ENCODE measurements around the gene BEAN1.

BEAN1 gene

GRCh38 chr16:66503612-66504011 is 76.5 kb downstream of the BEAN1 start:
- in situ Hi-C loops (cut with HindIII; ENCODE audit: low sequenced_read_pairs), result no loop called here
- TF ChIP-seq, protein P1, sequence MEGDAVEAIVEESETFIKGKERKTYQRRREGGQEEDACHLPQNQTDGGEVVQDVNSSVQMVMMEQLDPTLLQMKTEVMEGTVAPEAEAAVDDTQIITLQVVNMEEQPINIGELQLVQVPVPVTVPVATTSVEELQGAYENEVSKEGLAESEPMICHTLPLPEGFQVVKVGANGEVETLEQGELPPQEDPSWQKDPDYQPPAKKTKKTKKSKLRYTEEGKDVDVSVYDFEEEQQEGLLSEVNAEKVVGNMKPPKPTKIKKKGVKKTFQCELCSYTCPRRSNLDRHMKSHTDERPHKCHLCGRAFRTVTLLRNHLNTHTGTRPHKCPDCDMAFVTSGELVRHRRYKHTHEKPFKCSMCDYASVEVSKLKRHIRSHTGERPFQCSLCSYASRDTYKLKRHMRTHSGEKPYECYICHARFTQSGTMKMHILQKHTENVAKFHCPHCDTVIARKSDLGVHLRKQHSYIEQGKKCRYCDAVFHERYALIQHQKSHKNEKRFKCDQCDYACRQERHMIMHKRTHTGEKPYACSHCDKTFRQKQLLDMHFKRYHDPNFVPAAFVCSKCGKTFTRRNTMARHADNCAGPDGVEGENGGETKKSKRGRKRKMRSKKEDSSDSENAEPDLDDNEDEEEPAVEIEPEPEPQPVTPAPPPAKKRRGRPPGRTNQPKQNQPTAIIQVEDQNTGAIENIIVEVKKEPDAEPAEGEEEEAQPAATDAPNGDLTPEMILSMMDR (IDR thresholded peaks at IDR 0.05; ENCODE audit: low read depth, low read length), result no peak
- H3K4me3 ChIP-seq (ENCODE audit: low read depth, low read length), result no peak overlapping the region
- no peak for DNase-seq (ENCODE audit: low read depth, low spot score)

- TF ChIP-seq, protein P1 (IDR thresholded peaks at IDR 0.05; ENCODE audit: low read depth, low read length), result no peak
- no peak for DNase-seq (ENCODE audit: low read depth, low spot score)
- in situ Hi-C loops (cut with HindIII; ENCODE audit: low sequenced_read_pairs), result no loop called here
- no peak overlapping the region for H3K4me3 ChIP-seq (ENCODE audit: low read depth, low read length)
These were observed 80.7 kb downstream of the BEAN1 start for GRCh38 chr16:66507731-66508239.

- in situ Hi-C loops (cut with HindIII; ENCODE audit: low sequenced_read_pairs), result no loop called here
- DNase-seq (ENCODE audit: low read depth, low spot score), result no peak
- TF ChIP-seq, protein P1 (IDR thresholded peaks at IDR 0.05; ENCODE audit: low read depth, low read length), result no peak
- H3K4me3 ChIP-seq (ENCODE audit: low read depth, low read length), result no peak overlapping the region
These were observed 81.3 kb downstream of the BEAN1 start for GRCh38 chr16:66508248-66508913.

- H3K4me3 ChIP-seq (ENCODE audit: low read depth, low read length), result no peak overlapping the region
- TF ChIP-seq, protein P1 (IDR thresholded peaks at IDR 0.05; ENCODE audit: low read depth, low read length), result no peak
- in situ Hi-C loops (cut with HindIII; ENCODE audit: low sequenced_read_pairs), result no loop called here
- no peak for DNase-seq (ENCODE audit: low read depth, low spot score)
These were observed 81.9 kb downstream of the BEAN1 start for GRCh38 chr16:66508914-66509496.

- TF ChIP-seq, protein P1 (IDR thresholded peaks at IDR 0.05; ENCODE audit: low read depth, low read length), result no peak
- in situ Hi-C loops (cut with HindIII; ENCODE audit: low sequenced_read_pairs), result no loop called here
- no peak for DNase-seq (ENCODE audit: low read depth, low spot score)
- no peak overlapping the region for H3K4me3 ChIP-seq (ENCODE audit: low read depth, low read length)
These were observed 82.5 kb downstream of the BEAN1 start for GRCh38 chr16:66509576-66509975.

- no peak overlapping the region for H3K4me3 ChIP-seq (ENCODE audit: low read depth, low read length)
- no peak for DNase-seq (ENCODE audit: low read depth, low spot score)
- in situ Hi-C loops (cut with HindIII; ENCODE audit: low sequenced_read_pairs), result no loop called here
- TF ChIP-seq, protein P1 (IDR thresholded peaks at IDR 0.05; ENCODE audit: low read depth, low read length), result no peak
These were observed 83.2 kb downstream of the BEAN1 start for GRCh38 chr16:66510298-66510697.
